CD4-positive, alpha-beta T cell (primary cell): Measurements from ENCODE around the gene VIM. TPM values are rescaled to one million over a fixed set of nuclear protein-coding genes. Genes with fewer than 3 reads are reported as not detected.

Experiments
- ATAC-seq: fragments of 200-7000 bp; cut with Tn5 transposase; one replicate; pipeline ENCODE4 v1.10.0; 2022; ENCODE audit warnings: mild to moderate bottlenecking; ENCODE audit not compliant: poor library complexity
- CTCF ChIA-PET: fragments of 350-600 bp; sonication (Branson Sonifier 250); formaldehyde crosslinking; loops from one replicate; lab custom pipeline; 2021; ENCODE audit warnings: antibody characterized with exemption, inconsistent platforms; lab: Charles Lee
- POLR2A ChIA-PET: fragments of 350-600 bp; sonication (Branson Sonifier 250); formaldehyde crosslinking; loops from one replicate; lab custom pipeline; 2021; ENCODE audit warnings: antibody characterized with exemption, inconsistent platforms; lab: Charles Lee
- DNase-seq, 14 experiments: peaks; one replicate each; pipeline ENCODE4 v3.0.0-alpha.2; 2013 to 2020; ENCODE audit warnings: mixed read lengths in 2 of 14
- H3K27ac ChIP-seq, 2 donors: one replicate each; pipeline versions ENCODE4 v1.5.1 to v1.7.0; 2013; ENCODE audit warnings: low read length in 2 of 2, low read depth in 1 of 2, mild to moderate bottlenecking in 1 of 2
- H3K27me3 ChIP-seq, 2 experiments: 1 replicate in 1 of 2; 2 replicates in 1 of 2; pipeline versions ENCODE4 v1.6.1 to v1.7.0; 2013; ENCODE audit warnings: low read length in 2 of 2, control low read depth in 1 of 2, mild to moderate bottlenecking in 1 of 2, moderate library complexity in 1 of 2; ENCODE audit not compliant: insufficient read depth in 2 of 2, control insufficient read depth in 1 of 2
- H3K36me3 ChIP-seq: one replicate; pipeline ENCODE4 v1.6.1; 2013; ENCODE audit warnings: low read length, control low read depth; ENCODE audit not compliant: insufficient read depth
- H3K4me1 ChIP-seq: one replicate; pipeline ENCODE4 v1.6.1; 2013; ENCODE audit warnings: low read length, control low read depth; ENCODE audit not compliant: insufficient read depth
- H3K4me3 ChIP-seq: one replicate; pipeline ENCODE4 v1.5.1; 2013; ENCODE audit warnings: mild to moderate bottlenecking, low read length, moderate library complexity
- H3K9me3 ChIP-seq, 2 experiments: 1 replicate in 1 of 2; 2 replicates in 1 of 2; pipeline versions ENCODE4 v1.6.1 to v1.7.0; 2013; ENCODE audit warnings: low read length in 2 of 2, mild to moderate bottlenecking in 2 of 2, control low read depth in 1 of 2, moderate library complexity in 1 of 2; ENCODE audit not compliant: control insufficient read depth in 1 of 2, insufficient read depth in 1 of 2
- H3K27ac Mint-ChIP-seq: one replicate; pipeline ENCODE4 v1.8.0; 2020; ENCODE audit warnings: mixed read lengths
- H3K27me3 Mint-ChIP-seq: one replicate; pipeline ENCODE4 v1.8.0; 2021; ENCODE audit warnings: mixed read lengths
- H3K36me3 Mint-ChIP-seq: one replicate; pipeline ENCODE4 v1.8.0; 2021; ENCODE audit warnings: low read depth, mixed read lengths
- H3K4me1 Mint-ChIP-seq: one replicate; pipeline ENCODE4 v1.8.0; 2021; ENCODE audit warnings: low read depth, mixed read lengths
- H3K4me3 Mint-ChIP-seq: one replicate; pipeline ENCODE4 v1.8.0; 2020; ENCODE audit warnings: mild to moderate bottlenecking, mixed read lengths
- H3K9me3 Mint-ChIP-seq: one replicate; pipeline ENCODE4 v1.8.0; 2020; ENCODE audit warnings: mixed read lengths
- CTCF ChIP-seq: fragments of 200-600 bp; IDR thresholded peaks from one replicate; pipeline ENCODE4 v1.8.0; 2022; ENCODE audit warnings: antibody characterized with exemption, mild to moderate bottlenecking
- intact Hi-C, 2 experiments: fragments of 100-400 bp; cut with DNase I in 1 of 2; cut with micrococcal nuclease in 1 of 2; formaldehyde crosslinking; loops; one replicate each; pipeline versions ENCODE4 v1.15.1 to v1.9.0; 2023 to 2025; cut with DNase I, micrococcal nuclease
- total RNA-seq, 174 experiments: library from RNA in 2 of 174; stranded (reverse) in 2 of 174; gene quantifications; one replicate each; pipeline ENCODE4 v1.2.3 and lab custom pipeline; 2021 to 2026

The VIM gene
- total RNA-seq, 2 experiments from 2014 or later, result 1,576 to 1,603 TPM

DNA sequence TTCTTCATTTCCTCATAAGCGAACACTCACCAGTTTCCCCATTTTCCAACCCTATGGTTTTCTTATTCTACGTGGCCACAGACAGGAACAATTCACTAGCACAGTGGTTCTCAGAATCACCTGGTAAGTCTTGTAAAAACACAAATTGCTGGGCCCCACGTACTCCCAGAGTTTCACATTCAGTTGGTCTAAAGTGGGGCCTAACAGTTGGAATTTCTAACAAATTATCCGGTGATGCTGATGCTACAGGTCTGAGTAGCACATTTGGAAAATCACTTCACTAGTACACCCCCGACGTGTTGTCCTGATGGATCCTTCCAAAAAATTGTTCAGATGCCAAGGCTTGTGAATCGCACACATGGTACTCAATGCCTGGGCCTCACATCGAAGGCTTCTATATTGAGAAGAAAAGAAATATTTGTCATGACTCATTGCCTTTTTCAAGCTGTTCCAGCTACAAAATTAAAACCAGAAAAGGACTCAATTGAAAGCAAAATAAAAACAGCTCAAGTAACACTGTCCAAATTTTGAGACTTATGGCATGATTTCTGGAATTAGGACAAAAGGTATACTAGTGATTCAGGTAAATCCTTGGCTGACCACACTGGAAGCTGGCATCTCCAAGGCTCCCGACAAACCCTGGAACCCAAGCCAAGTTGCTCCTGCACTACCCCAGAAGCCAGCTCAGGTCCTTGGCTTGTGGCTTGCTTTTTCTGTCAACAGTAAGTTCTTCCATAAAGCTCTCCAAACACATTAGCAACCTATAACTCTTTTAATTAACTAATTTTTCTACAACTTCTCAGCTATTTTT, 12.9 kb upstream of the VIM start:
- peaks cover 15% of the 10 kb centered on the region for H3K4me1 Mint-ChIP-seq
- Histone ChIP-seq H3K27ac (peak overlapping the region in 1 of 2 donors; percentile 46), H3K36me3 (peaks cover 9% of the 10 kb centered on the region), H3K9me3 (no peaks in the 10 kb centered on the region), H3K4me3 (no peak overlapping the region), H3K4me1 (peaks cover 8% of the 10 kb centered on the region), H3K27me3 (no peaks in the 10 kb centered on the region)
- ATAC-seq (no peak), DNase-seq (no peak)
- POLR2A ChIA-PET, result interaction anchor here (0.7 to 1.2 kb wide), 3 partner anchors 13 to 112 kb away, joined by 3 read pairs; no protein-coding TSS in a partner anchor
- peak overlapping the region; percentile 79 for H3K27ac Mint-ChIP-seq
- intact Hi-C loops, result no loop called here
- no peak overlapping the region for H3K4me3 Mint-ChIP-seq
- CTCF ChIA-PET, result interaction anchor here (1.0 to 1.9 kb wide), 3 partner anchors 9 to 15 kb away, joined by 4 to 7 read pairs (median 5); partner anchors contain the start of gene VIM
- H3K36me3 Mint-ChIP-seq, result peaks cover 24% of the 10 kb centered on the region
- no peaks in the 10 kb centered on the region for H3K9me3 Mint-ChIP-seq
- no peak for TF ChIP-seq CTCF
- no peaks in the 10 kb centered on the region for H3K27me3 Mint-ChIP-seq

DNA sequence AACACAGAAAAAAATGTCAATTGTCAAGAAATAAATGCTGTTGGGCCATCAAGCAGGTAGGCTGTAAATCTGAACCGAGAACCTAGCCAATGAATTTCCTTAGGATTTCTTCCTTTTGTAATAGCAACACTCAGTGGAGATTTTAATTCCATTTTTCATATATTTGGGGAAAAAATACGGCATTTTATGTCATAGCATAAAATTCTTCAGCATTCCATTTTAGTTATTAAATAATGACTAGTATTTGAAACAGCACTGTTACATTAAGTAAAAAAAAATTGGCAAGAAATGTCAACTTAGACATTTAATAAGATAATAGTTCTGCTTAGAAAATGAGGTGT, 12.3 kb upstream of the VIM start:
- Mint-ChIP-seq H3K4me1 (peaks cover 16% of the 10 kb centered on the region), H3K27ac (peak overlapping the region; percentile 79), H3K9me3 (no peaks in the 10 kb centered on the region), H3K27me3 (no peaks in the 10 kb centered on the region), H3K36me3 (peaks cover 24% of the 10 kb centered on the region), H3K4me3 (no peak overlapping the region)
- no peaks in the 10 kb centered on the region for H3K9me3 ChIP-seq
- DNase-seq (no peak), ATAC-seq (no peak)
- intact Hi-C loops, result no loop called here
- H3K36me3 ChIP-seq, result peaks cover 9% of the 10 kb centered on the region
- no peaks in the 10 kb centered on the region for H3K27me3 ChIP-seq
- CTCF ChIA-PET, result interaction anchor here (1.0 to 1.9 kb wide), 3 partner anchors 9 to 15 kb away, joined by 4 to 7 read pairs (median 5); partner anchors contain the start of gene VIM
- POLR2A ChIA-PET, result interaction anchor here (0.8 to 1.2 kb wide), 2 partner anchors 14 to 111 kb away, joined by 3 read pairs; no protein-coding TSS in a partner anchor
- TF ChIP-seq CTCF, result no peak
- peak overlapping the region in 1 of 2 donors; percentile 46 for H3K27ac ChIP-seq
- H3K4me3 ChIP-seq, result no peak overlapping the region
- H3K4me1 ChIP-seq, result peaks cover 8% of the 10 kb centered on the region

GRCh38 chr10:17216217-17216900, 11.7 kb upstream of the VIM start:
- H3K9me3 Mint-ChIP-seq, result no peaks in the 10 kb centered on the region
- H3K36me3 Mint-ChIP-seq, result peaks cover 24% of the 10 kb centered on the region
- ChIA-PET CTCF (interaction anchor here (1.0 to 1.9 kb wide), 2 partner anchors 10 to 14 kb away, joined by 4 to 7 read pairs; no protein-coding TSS in a partner anchor), POLR2A (interaction anchor here (1.2 kb wide), 1 partner anchor 13 kb away, joined by 5 read pairs; no protein-coding TSS in a partner anchor)
- Histone ChIP-seq H3K27ac (peak overlapping the region; percentile 61 to 81), H3K9me3 (no peaks in the 10 kb centered on the region), H3K36me3 (peaks cover 9% of the 10 kb centered on the region), H3K4me3 (no peak overlapping the region), H3K4me1 (peaks cover 8% of the 10 kb centered on the region), H3K27me3 (no peaks in the 10 kb centered on the region)
- H3K27me3 Mint-ChIP-seq, result no peaks in the 10 kb centered on the region
- H3K4me1 Mint-ChIP-seq, result peaks cover 20% of the 10 kb centered on the region
- intact Hi-C loops, result no loop called here
- H3K27ac Mint-ChIP-seq, result peak overlapping the region; percentile 79
- peak; percentile 89 for ATAC-seq
- peak in 4 of 14 experiments; percentile 30 to 82 (median 74) for DNase-seq
- H3K4me3 Mint-ChIP-seq, result no peak overlapping the region
- TF ChIP-seq CTCF, result no peak
